GM21526 (cell line): ENCODE data around the gene SCN8A.
"Not testable (repeated sequence)": the region's sequence is repeated elsewhere in the genome, so short reads cannot be mapped to it uniquely, and the experiment has no call there.

ENCODE experiments used
- ATAC-seq: cut with Tn5 transposase; IDR thresholded peaks from one replicate; pipeline ENCODE4 v1.9.1; 2021; ENCODE audit warnings: moderate library complexity; ENCODE audit not compliant: unreplicated experiment, low FRiP score

Gene SCN8A

GRCh38 chr12:51755251-51755650 is 164.2 kb downstream of the SCN8A start:
- ATAC-seq: no peak

DNA sequence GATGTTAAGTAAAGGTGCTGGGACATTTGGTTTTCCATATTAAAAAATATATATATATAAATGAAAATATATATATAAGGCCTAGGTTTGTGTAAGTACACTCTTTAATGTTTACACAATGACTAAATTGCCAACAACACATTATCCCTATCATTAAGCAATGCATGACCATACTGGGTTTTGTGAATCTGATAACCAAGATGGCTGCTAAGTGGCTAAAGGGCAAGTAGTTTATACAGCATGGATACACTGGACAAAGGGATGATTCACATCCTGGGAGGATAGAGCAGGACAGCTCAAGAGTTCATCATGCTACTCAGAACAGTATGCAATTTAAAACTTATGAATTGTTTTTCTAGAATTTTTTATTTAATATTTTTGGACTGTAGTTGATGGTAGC is 168.1 kb downstream of the SCN8A start:
- ATAC-seq: no peak

GRCh38 chr12:51759695-51760094 is 168.7 kb downstream of the SCN8A start:
- no peak for ATAC-seq

DNA sequence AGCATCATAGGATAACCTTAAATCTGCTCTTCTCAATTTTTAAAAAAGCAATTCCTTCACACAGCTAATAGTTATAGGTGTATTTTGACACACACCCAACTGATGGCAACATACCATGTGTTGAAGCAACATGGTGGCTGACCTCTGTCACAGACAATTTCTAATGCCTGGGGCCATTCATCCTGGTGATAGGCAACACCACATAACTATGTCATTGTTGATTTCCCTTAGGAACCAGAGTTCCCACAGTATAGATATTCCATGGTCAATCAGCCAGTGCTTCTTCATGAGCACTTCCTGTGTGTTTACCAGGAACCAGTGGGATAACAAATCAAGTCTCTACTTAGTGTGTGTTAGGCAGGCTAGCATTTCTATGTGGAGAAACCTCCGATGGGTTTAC is 169.2 kb downstream of the SCN8A start:
- no peak for ATAC-seq

DNA sequence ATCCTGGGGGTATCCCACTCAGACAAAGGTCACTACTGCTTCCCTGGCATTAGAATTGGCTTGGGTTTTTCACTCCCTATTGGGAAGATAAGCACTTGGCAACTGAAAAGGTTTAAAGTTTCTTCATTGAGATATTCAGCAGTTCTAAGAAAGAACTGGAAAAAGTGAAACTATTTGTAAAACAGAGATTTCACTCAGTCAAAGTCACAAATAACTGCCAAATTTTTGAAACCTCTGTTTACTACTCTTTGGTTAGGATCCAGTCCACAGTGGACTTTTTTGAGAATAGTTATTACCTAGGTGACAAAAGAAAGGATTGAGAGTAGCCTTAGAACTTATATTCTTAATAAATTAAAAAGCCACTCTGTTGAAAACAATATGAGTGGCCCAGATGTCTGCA is 172.7 kb downstream of the SCN8A start:
- no peak for ATAC-seq

GRCh38 chr12:51766067-51766676 is 175.1 kb downstream of the SCN8A start:
- no peak for ATAC-seq

GRCh38 chr12:51771008-51771407 is 180.0 kb downstream of the SCN8A start:
- ATAC-seq: no peak

DNA sequence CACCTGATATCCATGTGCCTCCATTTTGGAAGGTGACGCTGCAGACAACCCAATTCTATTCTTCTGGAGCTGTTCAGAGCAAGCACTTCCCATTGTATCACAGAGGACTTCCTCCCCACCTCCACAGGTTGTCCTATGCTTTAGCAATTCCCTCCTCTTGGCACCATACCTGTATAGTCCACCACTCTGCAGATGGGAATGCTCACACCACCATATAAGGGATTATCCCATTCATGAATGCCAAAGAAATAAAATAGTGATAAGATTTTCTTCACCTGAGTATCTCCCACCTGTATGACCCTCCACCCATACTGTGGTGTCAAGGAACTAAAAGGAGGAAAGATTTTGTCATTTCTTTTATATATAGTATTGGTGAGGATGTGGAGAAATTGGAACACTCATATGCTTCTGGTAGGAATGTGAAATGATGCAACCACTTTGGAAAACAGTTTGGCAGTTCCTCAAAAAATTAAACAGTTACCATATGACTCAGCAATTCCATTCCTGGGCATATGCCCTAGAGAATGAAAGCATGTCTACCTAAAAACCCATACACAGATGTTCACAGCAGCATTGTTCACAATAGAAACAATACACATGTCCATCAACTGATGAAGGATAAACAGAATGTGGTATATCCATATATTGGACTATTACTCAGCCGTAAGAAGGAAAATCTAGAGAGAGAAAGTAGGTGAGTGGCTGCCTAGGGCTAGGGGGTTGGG is 182.3 kb downstream of the SCN8A start:
- no peak for ATAC-seq

GRCh38 chr12:51774933-51775332 is 183.9 kb downstream of the SCN8A start:
- ATAC-seq: no peak

- no peak for ATAC-seq
Observed at GRCh38 chr12:51777457-51777856, 186.4 kb downstream of the SCN8A start.

DNA sequence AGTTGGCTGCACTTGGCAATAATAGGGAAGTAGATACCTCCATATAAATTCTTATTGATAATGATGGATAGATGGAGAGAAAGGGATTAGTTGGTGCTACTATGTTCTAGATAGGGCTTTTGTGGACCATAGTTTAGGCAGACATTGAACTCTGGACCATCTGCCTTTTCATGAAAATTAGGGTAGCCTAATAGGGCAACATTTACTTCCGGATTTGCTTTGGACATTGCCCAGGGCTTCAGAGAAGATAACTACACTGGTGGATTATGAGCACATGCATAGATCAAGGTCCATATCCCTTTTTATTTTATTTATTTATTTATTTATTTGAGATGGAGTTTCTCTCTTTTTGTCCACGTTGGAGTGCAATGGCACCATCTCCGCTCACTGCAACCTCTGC is 186.9 kb downstream of the SCN8A start:
- ATAC-seq: no peak

- no peak for ATAC-seq
Observed at GRCh38 chr12:51779876-51780275, 188.8 kb downstream of the SCN8A start.

GRCh38 chr12:51784688-51785087 is 193.7 kb downstream of the SCN8A start:
- no peak for ATAC-seq

DNA sequence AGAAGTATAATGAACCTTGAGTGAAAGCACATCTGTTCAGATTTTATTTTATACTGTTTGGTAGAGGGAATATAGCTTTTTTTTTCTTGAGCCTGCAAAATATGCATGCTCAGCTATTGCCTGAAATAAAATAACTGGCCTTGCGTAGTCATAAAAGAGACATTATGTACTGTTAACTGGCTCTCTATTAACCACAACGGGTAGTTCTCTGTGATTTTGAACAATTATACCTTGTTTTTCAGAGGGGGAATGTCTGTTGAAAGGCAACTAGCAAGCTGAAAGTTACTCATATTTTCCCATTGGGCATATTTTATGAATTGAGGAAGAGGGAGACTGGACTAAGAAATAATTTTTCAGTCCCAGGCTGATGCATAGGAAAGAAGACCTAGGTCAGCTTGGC is 194.9 kb downstream of the SCN8A start:
- no peak for ATAC-seq

GRCh38 chr12:51788876-51789275 is 197.8 kb downstream of the SCN8A start:
- ATAC-seq: no peak

DNA sequence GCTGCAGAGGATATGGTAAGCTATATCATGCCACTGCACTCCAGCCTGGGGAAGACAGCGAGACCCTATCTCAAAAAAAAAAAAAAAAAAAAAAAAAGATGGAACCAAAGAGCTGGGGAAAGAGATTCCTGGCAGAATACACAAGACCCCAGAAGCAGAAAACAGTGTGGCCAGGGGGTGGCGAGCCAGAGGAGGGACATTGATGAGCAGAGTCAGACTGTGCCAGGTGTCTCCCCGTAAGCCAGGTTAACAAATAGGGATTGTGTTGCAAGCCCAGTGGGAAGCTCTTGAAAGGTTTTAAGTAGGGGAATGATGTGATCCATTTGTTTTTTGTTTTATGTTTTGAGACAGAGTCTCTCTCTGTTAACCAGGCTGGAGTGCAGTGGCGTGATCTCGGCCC is 201.4 kb downstream of the SCN8A start:
- no peak for ATAC-seq

DNA sequence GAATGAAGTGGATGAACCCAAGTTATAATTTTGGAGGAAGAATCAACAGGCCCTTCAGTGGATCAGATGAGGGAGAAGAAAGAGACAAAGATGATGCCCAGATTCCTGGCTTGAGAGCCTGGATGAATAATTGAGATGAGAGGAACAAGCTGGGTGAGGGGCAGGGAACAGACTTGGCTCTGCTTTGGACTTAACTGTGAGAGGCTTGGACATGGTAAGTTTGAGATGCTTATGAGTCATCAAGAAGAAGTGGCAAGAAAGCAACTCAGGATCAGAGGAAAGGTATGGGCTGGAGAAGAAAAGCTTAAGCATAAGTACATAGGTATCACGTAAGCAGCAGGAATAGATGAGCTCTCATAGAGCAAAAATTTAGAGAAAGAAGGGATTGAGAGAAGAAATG is 202.2 kb downstream of the SCN8A start:
- ATAC-seq: no peak

DNA sequence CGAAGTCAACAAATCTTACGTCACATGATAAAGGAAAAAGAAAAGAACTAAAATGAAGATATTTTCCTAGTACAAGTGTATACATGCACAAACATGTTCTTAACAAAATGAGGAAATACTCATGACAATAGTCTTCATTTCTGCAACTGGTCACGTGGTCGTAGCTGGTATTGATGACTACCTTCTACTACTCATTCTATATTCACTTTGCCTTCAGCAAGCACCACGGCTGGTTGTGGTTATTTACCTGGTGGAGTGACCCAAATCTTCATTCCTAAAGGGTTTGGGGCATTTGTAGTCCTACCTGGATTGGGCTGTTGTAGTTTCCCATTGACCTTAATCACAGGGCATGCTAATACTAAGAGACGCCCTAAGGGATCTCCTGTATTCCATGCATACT is 206.3 kb downstream of the SCN8A start:
- no peak for ATAC-seq

DNA sequence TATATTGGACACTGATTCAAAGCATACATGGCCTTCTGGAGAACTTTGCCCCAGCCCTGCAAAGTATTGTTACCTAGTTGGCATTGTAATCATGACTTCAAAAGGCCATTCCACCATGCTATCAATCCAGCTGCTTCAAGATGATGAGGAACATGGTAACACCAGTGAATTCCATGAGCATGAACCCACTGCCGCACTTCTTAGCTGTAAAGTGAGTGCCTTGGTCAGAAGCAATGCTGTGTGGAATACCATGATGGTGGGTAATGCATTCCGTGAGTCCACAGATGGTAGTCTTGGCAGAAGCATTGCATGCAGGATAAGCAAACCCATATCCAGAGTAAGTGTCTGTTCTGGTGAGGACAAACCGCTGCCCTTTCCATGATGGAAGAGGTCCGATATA is 207.0 kb downstream of the SCN8A start:
- ATAC-seq: not testable (repeated sequence)

- ATAC-seq: no peak
Observed at GRCh38 chr12:51798501-51798900, 207.5 kb downstream of the SCN8A start.

DNA sequence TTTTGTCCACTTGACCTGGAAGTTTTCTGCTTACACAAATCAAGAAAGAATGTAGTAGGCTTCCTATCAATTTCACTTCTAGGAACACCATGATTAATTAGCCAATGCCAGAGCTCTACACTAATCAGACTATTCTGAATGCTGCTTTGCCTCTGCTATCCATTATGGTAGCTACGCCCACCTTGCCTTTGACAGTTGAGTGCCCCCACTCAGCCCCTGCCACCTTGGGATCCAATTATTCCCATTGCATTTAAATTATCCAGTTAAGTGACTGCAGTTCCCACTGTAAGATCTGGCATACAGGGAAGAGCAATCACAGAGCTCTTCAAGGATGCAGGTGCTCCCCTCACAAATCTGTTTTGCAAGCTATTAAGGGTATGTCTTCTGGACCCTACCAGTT is 210.0 kb downstream of the SCN8A start:
- ATAC-seq: no peak

DNA sequence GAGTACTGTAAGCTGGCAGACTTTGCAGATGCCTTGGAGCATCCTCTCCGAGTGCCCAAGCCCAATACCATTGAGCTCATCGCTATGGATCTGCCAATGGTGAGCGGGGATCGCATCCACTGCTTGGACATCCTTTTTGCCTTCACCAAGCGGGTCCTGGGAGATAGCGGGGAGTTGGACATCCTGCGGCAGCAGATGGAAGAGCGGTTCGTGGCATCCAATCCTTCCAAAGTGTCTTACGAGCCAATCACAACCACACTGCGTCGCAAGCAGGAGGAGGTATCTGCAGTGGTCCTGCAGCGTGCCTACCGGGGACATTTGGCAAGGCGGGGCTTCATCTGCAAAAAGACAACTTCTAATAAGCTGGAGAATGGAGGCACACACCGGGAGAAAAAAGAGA is 215.9 kb downstream of the SCN8A start:
- ATAC-seq: no peak
